Psoas muscle (tissue), 8 donors: Measurements from ENCODE around the gene CHN1. TPM values are rescaled to one million over a fixed set of nuclear protein-coding genes. Genes with fewer than 3 reads are reported as not detected.

Experiments
- ATAC-seq, 4 donors: fragments of 200-7000 bp; cut with Tn5 transposase; one replicate each; pipeline ENCODE4 v1.9.1; 2020; ENCODE audit warnings: moderate library complexity in 3 of 4, mild to moderate bottlenecking in 2 of 4
- DNase-seq, 2 donors: peaks; one replicate each; pipeline ENCODE4 v3.0.0-alpha.2; 2020
- H3K27ac ChIP-seq: fragments of 200-600 bp; one replicate; pipeline ENCODE4 v1.8.0; 2022
- H3K27me3 ChIP-seq, 3 donors: fragments of 200-600 bp in 1 of 3; one replicate each; pipeline versions ENCODE4 v1.6.1 to v1.8.0; 2013 to 2022; ENCODE audit warnings: low read length in 2 of 3, mild to moderate bottlenecking in 2 of 3, moderate library complexity in 1 of 3; ENCODE audit not compliant: insufficient read depth in 3 of 3
- H3K36me3 ChIP-seq, 2 donors: fragments of 200-600 bp in 1 of 2; one replicate each; pipeline versions ENCODE4 v1.6.1 to v1.8.0; 2013 to 2022; ENCODE audit warnings: low read depth in 1 of 2, mild to moderate bottlenecking in 1 of 2, moderate library complexity in 1 of 2; ENCODE audit not compliant: insufficient read depth in 1 of 2
- H3K4me1 ChIP-seq: fragments of 200-600 bp; one replicate; pipeline ENCODE4 v1.8.0; 2022
- H3K4me3 ChIP-seq: fragments of 200-600 bp; one replicate; pipeline ENCODE4 v1.8.0; 2022; ENCODE audit warnings: mild to moderate bottlenecking
- H3K9me3 ChIP-seq: fragments of 200-600 bp; one replicate; pipeline ENCODE4 v1.8.0; 2022
- CTCF ChIP-seq: fragments of 200-600 bp; IDR thresholded peaks from one replicate; pipeline ENCODE4 v1.8.0; 2022; ENCODE audit warnings: antibody characterized with exemption
- WGBS, 3 donors: extraction: QIAGEN DNeasy Blood & Tissue Kit; methylation state at CpG; one replicate each; pipeline versions ENCODE4 v1.1.6 to v1.1.7; 2013; 5-methylcytosine and 5-hydroxymethylcytosine counted together
- intact Hi-C, 2 donors: fragments of 100-400 bp; cut with DNase I; formaldehyde crosslinking; loops; one replicate each; pipeline versions ENCODE4 v1.11.0 to v1.14.2; 2022
- polyA plus RNA-seq, 3 donors: library from polyadenylated mRNA; stranded (reverse); fragments of 200-250 nt; gene quantifications; one replicate each; pipeline ENCODE4 v1.2.3, GENCODE V29; 2013
- total RNA-seq, 4 donors: library from RNA; stranded (reverse); fragmentation: NEBNext Ultra II Directional in 2 of 4; extraction: Animal tissue kit (Norgen Biotek cat#: 25700) in 2 of 4; gene quantifications; one replicate each; pipeline versions ENCODE4 v1.2.1 to v1.2.4, GENCODE V29; 2021 to 2023
- donor health status: healthy with polysubstance abuse.
- donor health status: DM: no; HTN: no; CAD: no; lungs with moderate emphysema.
- donor health status: Bipolar disorder and iron deficiency.
- donor health status: healthy.
- donor health status: DM: yes; HTN: yes; CAD: no.
- donor health status: DM: no; HTN: no; CAD: no.
- donor health status: DM: no; HTN: no; CAD: no.
- donor health status: DM: yes; HTN: yes; CAD: no.

CHN1 gene
- total and polyA plus RNA-seq, 7 donors, result 1.8 to 4.2 (median 2.3) TPM

- Histone ChIP-seq H3K4me1 (no peaks in the 10 kb centered on the region), H3K4me3 (no peak overlapping the region), H3K27ac (no peak overlapping the region), H3K36me3 (no peaks in the 10 kb centered on the region), H3K9me3 (no peaks in the 10 kb centered on the region), H3K27me3 (no peaks in the 10 kb centered on the region)
- ATAC-seq (no peak), DNase-seq (no peak)
- no peak for TF ChIP-seq CTCF
- 95 to 98% (median 95%) methylated on average over 5 of the region's 5 CpGs for WGBS, 3 donors
- intact Hi-C loops, result no loop called here
Observed at GRCh38 chr2:174780191-174780840, 224.9 kb downstream of the CHN1 start.

DNA sequence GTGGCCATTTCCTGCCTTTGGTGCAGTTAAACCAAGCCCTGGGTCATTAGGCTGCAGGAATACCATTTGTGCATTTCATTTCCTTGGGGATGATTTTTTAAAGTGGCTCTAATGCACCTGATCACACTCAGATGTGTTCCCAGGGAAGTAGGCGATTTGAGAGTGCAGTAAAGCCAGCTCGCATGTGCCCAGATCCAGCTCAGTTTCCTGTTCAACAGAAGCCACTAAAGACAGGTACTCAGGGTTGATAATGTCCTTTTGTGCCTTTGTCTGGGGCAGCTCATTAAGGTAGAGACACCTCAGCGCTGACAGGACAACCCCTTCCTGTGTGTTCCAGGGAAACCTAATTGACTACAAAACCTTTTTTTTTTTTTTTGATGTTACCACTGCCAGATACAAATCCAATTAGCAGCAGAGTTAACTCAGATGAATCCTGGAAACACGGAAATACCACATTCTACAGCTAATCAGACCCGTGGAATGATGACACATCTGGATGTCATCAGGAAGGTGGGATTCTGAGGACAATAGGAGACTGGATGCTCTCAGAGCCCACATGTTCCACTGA, 225.7 kb downstream of the CHN1 start:
- Histone ChIP-seq H3K27me3 (no peaks in the 10 kb centered on the region), H3K36me3 (no peaks in the 10 kb centered on the region), H3K4me1 (no peaks in the 10 kb centered on the region), H3K27ac (no peak overlapping the region), H3K4me3 (no peak overlapping the region), H3K9me3 (no peaks in the 10 kb centered on the region)
- ATAC-seq (no peak), DNase-seq (no peak)
- intact Hi-C loops, result no loop called here
- TF ChIP-seq CTCF, result no peak
- 70 to 82% (median 74%) methylated on average over 5 of the region's 5 CpGs for WGBS, 3 donors

DNA sequence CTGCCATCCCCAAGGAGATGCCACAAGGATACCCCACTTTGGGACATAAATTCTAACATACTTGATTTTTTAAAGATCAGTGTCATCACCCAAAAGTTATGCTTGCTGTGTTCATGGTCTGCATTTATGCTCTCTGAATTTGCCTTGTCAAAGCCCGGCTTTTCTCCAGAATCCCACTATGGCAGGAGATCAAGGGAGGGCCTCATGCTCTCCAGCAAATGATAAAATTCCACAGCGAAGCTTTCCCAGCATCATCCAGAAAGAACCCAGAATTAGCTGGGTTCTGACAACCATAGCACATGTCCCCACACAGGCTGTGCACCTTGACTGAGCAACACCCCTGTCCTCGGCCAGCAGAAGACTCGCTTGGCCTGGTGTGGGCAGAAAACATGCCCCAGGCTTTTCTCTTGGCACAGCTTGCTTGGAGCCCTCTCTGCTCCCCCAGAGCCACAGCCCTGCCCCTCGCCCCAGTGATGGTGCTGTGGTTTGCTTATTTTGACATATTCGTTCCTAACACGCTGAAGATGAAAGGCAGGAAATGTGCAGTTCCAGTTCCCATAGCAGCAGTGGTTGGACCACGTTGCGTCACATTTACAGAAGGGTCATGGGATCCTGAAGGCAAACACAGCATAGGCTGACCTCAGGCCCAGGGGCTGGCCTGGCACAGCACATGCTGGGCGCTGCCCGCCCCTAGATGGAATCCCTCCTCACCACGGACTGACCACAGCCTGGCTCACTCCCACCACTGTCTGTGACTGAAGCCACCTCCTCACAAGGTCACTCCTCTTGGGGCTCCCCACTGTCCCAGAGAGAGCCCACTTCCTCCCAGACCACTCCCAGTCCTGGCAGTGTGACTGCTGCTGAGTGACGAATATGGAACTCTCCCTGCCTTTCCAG, 226.8 kb downstream of the CHN1 start:
- Histone ChIP-seq H3K36me3 (no peaks in the 10 kb centered on the region), H3K4me1 (no peaks in the 10 kb centered on the region), H3K27ac (no peak overlapping the region), H3K9me3 (no peaks in the 10 kb centered on the region), H3K27me3 (no peaks in the 10 kb centered on the region), H3K4me3 (no peak overlapping the region)
- DNase-seq (peak in 1 of 2 donors; percentile 22), ATAC-seq (peak in 3 of 4 donors; percentile 20 to 49 (median 24))
- TF ChIP-seq CTCF, result no peak
- WGBS, 3 donors, result 69 to 71% (median 69%) methylated on average over 13 of the region's 13 CpGs
- intact Hi-C loops, result no loop called here

DNA sequence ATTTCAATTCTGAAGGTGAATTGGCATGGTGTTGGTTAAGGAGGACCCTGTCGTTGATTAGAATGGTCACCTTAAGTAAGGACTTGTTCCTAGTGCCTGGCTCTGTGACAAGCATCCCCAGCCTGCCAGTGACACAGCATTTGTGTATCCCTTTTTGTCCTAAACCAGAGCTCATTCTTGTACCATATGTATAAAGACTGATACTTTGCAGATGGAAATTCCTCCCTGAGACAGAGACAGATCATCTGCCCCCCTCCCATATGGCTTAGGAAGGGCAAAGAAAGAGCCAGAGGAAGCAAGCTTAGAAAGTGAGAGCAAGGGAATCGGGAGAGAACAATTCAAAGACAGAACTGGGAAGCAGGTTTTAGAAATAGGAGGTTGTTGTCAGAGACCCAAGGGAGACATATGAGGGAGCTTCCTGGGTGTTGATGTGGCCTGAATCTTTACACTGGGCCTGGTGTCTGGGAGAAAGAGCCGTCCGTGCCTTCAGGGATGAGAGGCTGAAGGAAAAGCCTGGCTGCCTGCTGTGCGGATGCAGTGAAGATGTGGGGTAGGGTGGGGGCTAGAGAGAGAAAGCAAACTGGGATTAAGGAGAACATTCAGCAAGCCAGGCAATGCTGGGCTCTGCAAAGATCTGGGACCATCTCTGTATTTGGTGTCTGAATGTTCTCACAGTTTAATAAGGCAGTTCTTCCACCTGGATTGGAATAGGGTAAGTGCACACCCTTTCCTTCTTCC, 227.7 kb downstream of the CHN1 start:
- Histone ChIP-seq H3K27me3 (no peaks in the 10 kb centered on the region), H3K27ac (no peak overlapping the region), H3K4me3 (no peak overlapping the region), H3K4me1 (no peaks in the 10 kb centered on the region), H3K9me3 (no peaks in the 10 kb centered on the region), H3K36me3 (no peaks in the 10 kb centered on the region)
- no peak for TF ChIP-seq CTCF
- ATAC-seq (no peak), DNase-seq (no peak)
- 76 to 90% (median 79%) methylated on average over 5 of the region's 5 CpGs for WGBS, 3 donors
- intact Hi-C loops, result no loop called here
